Upper lobe of right lung (tissue), 1 donor: ENCODE data around the gene AGBL1. TPM values are rescaled to one million over a fixed set of nuclear protein-coding genes. Genes with fewer than 3 reads are reported as not detected.

Source experiments
- ATAC-seq: fragments of 200-7000 bp; cut with Tn5 transposase; one replicate; pipeline ENCODE4 v1.9.1; 2020; ENCODE audit warnings: mild to moderate bottlenecking, moderate library complexity
- DNase-seq: peaks from one replicate; pipeline ENCODE4 v3.0.0-alpha.2; 2020
- H3K27ac ChIP-seq: fragments of 200-600 bp; one replicate; pipeline ENCODE4 v1.8.0; 2022
- H3K27me3 ChIP-seq: fragments of 200-600 bp; one replicate; pipeline ENCODE4 v1.8.0; 2022; ENCODE audit warnings: mild to moderate bottlenecking
- H3K36me3 ChIP-seq: fragments of 200-600 bp; one replicate; pipeline ENCODE4 v1.8.0; 2022
- H3K4me1 ChIP-seq: fragments of 200-600 bp; one replicate; pipeline ENCODE4 v1.8.0; 2022
- H3K4me3 ChIP-seq: fragments of 200-600 bp; one replicate; pipeline ENCODE4 v1.8.0; 2022; ENCODE audit warnings: mild to moderate bottlenecking
- H3K9me3 ChIP-seq: fragments of 200-600 bp; one replicate; pipeline ENCODE4 v1.8.0; 2022
- intact Hi-C: fragments of 100-400 bp; cut with DNase I; formaldehyde crosslinking; loops from one replicate; pipeline ENCODE4 v1.11.0; 2022
- total RNA-seq: library from RNA; stranded (reverse); fragmentation: NEBNext Ultra II Directional; extraction: Animal tissue kit (Norgen Biotek cat#: 25700); gene quantifications from one replicate; pipeline ENCODE4 v1.2.1, GENCODE V29; 2021
- TF ChIP-seq, protein P1 (sequence below): fragments of 200-600 bp; IDR thresholded peaks from one replicate; pipeline ENCODE4 v1.8.0; 2022; ENCODE audit warnings: antibody characterized with exemption
- donor health status: DM: no; HTN: yes; CAD: no; lungs with severe emphysema.

The AGBL1 gene
- total RNA-seq, 1 donor from 2014 or later: 6.5 TPM

DNA sequence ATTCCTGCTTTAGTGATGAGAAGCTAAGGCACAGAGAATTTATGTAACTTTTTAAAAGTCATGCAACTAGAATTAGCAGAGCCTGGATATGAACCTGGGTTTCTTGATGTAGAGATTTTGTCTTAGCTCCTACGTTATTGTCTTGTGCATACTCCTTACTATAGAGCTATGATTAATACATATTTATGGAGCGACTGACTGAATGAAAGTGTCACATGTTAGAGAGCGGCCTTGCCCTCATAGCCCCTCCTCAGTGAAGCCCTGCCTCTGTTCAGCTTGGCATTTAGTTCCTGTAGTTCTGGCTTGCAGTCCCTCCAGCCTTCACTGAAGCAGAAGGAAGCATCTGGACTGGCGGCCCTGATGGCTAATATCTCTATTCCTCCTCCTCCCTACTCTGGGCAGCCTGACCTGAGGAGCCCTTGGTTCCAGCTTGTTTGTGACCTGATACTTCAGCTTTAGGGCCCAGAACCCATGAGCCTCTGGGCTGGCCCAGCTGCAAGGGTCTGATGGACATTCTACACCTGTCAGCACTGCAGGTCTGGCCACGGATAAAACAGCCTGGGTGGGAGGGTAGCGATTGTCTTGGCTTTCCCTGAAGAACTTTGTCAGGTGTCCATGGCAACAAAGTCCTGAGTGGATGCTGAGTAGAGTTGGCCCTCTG is 13.4 kb upstream of the AGBL1 start:
- DNase-seq: no peak
- no peak overlapping the region for H3K27ac ChIP-seq
- no peaks in the 10 kb centered on the region for H3K4me1 ChIP-seq
- intact Hi-C loops: no loop called here
- H3K27me3 ChIP-seq: no peaks in the 10 kb centered on the region
- TF ChIP-seq, protein P1, sequence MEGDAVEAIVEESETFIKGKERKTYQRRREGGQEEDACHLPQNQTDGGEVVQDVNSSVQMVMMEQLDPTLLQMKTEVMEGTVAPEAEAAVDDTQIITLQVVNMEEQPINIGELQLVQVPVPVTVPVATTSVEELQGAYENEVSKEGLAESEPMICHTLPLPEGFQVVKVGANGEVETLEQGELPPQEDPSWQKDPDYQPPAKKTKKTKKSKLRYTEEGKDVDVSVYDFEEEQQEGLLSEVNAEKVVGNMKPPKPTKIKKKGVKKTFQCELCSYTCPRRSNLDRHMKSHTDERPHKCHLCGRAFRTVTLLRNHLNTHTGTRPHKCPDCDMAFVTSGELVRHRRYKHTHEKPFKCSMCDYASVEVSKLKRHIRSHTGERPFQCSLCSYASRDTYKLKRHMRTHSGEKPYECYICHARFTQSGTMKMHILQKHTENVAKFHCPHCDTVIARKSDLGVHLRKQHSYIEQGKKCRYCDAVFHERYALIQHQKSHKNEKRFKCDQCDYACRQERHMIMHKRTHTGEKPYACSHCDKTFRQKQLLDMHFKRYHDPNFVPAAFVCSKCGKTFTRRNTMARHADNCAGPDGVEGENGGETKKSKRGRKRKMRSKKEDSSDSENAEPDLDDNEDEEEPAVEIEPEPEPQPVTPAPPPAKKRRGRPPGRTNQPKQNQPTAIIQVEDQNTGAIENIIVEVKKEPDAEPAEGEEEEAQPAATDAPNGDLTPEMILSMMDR: no peak
- H3K9me3 ChIP-seq: no peaks in the 10 kb centered on the region
- no peak overlapping the region for H3K4me3 ChIP-seq
- no peaks in the 10 kb centered on the region for H3K36me3 ChIP-seq
- ATAC-seq: no peak

DNA sequence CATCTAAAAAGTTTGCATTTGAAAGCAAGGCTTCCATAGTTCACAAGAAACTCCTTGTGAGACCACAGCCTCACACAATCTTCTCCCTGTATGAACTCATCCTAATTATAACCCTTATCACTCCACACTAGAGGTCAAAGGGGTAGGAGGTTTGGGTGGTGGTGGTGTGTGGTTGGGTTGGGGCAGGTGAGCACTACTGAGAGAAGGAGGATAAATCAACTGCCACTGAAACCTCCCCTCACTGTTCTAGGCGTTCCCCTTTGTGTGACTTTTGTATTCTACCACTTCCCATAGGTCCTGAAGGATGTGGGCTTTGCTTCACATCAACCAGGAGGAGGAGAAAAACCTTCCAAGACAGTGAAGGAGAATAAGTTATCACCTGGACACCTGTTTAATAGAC is 6.4 kb upstream of the AGBL1 start:
- H3K9me3 ChIP-seq: no peaks in the 10 kb centered on the region
- TF ChIP-seq, protein P1: no peak
- no peaks in the 10 kb centered on the region for H3K36me3 ChIP-seq
- DNase-seq (no peak), ATAC-seq (no peak)
- H3K27me3 ChIP-seq: no peaks in the 10 kb centered on the region
- H3K4me1 ChIP-seq: no peaks in the 10 kb centered on the region
- intact Hi-C loops: no loop called here
- no peak overlapping the region for H3K27ac ChIP-seq
- no peak overlapping the region for H3K4me3 ChIP-seq

- H3K27me3 ChIP-seq: no peaks in the 10 kb centered on the region
- no peak for ATAC-seq
- H3K4me1 ChIP-seq: no peaks in the 10 kb centered on the region
- TF ChIP-seq, protein P1: no peak
- no peak for DNase-seq
- H3K36me3 ChIP-seq: no peaks in the 10 kb centered on the region
- no peak overlapping the region for H3K4me3 ChIP-seq
- intact Hi-C loops: no loop called here
- no peaks in the 10 kb centered on the region for H3K9me3 ChIP-seq
- H3K27ac ChIP-seq: no peak overlapping the region
Measured at GRCh38 chr15:86076468-86076867, 3.2 kb upstream of the AGBL1 start.

DNA sequence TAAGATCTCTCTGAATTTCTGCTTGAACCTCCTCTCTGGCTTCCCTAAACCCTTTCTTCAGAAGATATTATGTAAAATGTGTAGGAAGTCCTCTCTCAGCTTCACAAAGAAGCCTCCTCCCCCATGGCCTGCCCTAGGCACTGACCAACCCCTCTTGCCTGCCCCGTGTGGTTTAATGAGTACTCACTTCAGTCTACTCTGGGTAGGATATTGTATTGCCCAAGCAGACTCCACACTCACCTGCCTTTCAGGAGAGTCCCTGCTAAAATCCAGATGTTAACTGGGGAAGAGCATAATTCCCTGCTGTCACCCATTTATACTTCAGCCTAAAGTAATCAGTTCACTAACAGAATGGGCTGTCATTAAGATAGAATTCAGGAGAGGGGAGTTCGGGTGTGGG is 2.6 kb upstream of the AGBL1 start:
- Histone ChIP-seq H3K36me3 (no peaks in the 10 kb centered on the region), H3K9me3 (no peaks in the 10 kb centered on the region), H3K27ac (no peak overlapping the region), H3K4me1 (no peaks in the 10 kb centered on the region), H3K27me3 (no peaks in the 10 kb centered on the region), H3K4me3 (no peak overlapping the region)
- DNase-seq (no peak), ATAC-seq (peak; percentile 76)
- TF ChIP-seq, protein P1: peak; percentile 7
- intact Hi-C loops: no loop called here

- DNase-seq (no peak), ATAC-seq (no peak)
- H3K4me1 ChIP-seq: no peaks in the 10 kb centered on the region
- no peaks in the 10 kb centered on the region for H3K36me3 ChIP-seq
- H3K27me3 ChIP-seq: no peaks in the 10 kb centered on the region
- no peak overlapping the region for H3K4me3 ChIP-seq
- no peak overlapping the region for H3K27ac ChIP-seq
- TF ChIP-seq, protein P1: no peak
- no peaks in the 10 kb centered on the region for H3K9me3 ChIP-seq
- intact Hi-C loops: no loop called here
Measured at GRCh38 chr15:86080302-86080701, 631 bp downstream of the AGBL1 start.
